CD4-positive, alpha-beta memory T cell (primary cell): ENCODE results near the gene NDFIP2. TPM values are rescaled to one million over a fixed set of nuclear protein-coding genes. Genes with fewer than 3 reads are reported as not detected.

Experiments
- CTCF ChIA-PET: fragments of 350-600 bp; sonication (Branson Sonifier 250); formaldehyde crosslinking; loops from one replicate; lab custom pipeline; 2021; ENCODE audit warnings: inconsistent platforms; ENCODE audit not compliant: partially characterized antibody; lab: Charles Lee
- POLR2A ChIA-PET: fragments of 350-600 bp; sonication (Branson Sonifier 250); formaldehyde crosslinking; loops from one replicate; lab custom pipeline; 2021; ENCODE audit not compliant: partially characterized antibody; lab: Charles Lee
- DNase-seq, 5 donors: peaks; one replicate each; pipeline versions ENCODE4 v3.0.0 to v3.0.0-alpha.2; 2020 to 2022; ENCODE audit warnings: mixed read lengths in 1 of 5
- H3K27ac ChIP-seq: one replicate; pipeline ENCODE4 v1.7.0; 2013; ENCODE audit warnings: low read depth, low read length
- H3K27me3 ChIP-seq: 2 replicates; pipeline ENCODE4 v1.7.0; 2013; ENCODE audit warnings: mild to moderate bottlenecking, low read length, moderate library complexity; ENCODE audit not compliant: insufficient read depth
- H3K36me3 ChIP-seq: 2 replicates; pipeline ENCODE4 v1.7.0; 2013; ENCODE audit warnings: mild to moderate bottlenecking, low read length, moderate library complexity; ENCODE audit not compliant: insufficient read depth
- H3K4me1 ChIP-seq: 2 replicates; pipeline ENCODE4 v1.7.0; 2013; ENCODE audit warnings: mild to moderate bottlenecking, low read length, moderate library complexity; ENCODE audit not compliant: insufficient read depth
- H3K4me3 ChIP-seq, 2 donors: one replicate each; pipeline ENCODE4 v1.7.0; 2013; ENCODE audit warnings: low read length in 2 of 2, mild to moderate bottlenecking in 1 of 2
- H3K9me3 ChIP-seq, 2 donors: one replicate each; pipeline ENCODE4 v1.7.0; 2013; ENCODE audit warnings: low read length in 2 of 2, control low read depth in 1 of 2; ENCODE audit not compliant: control insufficient read depth in 1 of 2
- H3K27ac Mint-ChIP-seq, 7 donors: one replicate each; pipeline ENCODE4 v1.8.0; 2020 to 2021; ENCODE audit warnings: mixed read lengths in 7 of 7, mild to moderate bottlenecking in 6 of 7, inconsistent platforms in 3 of 7, moderate library complexity in 3 of 7
- H3K27me3 Mint-ChIP-seq, 2 donors: one replicate each; pipeline ENCODE4 v1.8.0; 2020 to 2021; ENCODE audit warnings: mixed read lengths in 2 of 2
- H3K36me3 Mint-ChIP-seq, 2 donors: one replicate each; pipeline ENCODE4 v1.8.0; 2020 to 2021; ENCODE audit warnings: mixed read lengths in 2 of 2, inconsistent platforms in 1 of 2, mild to moderate bottlenecking in 1 of 2
- H3K4me1 Mint-ChIP-seq, 4 donors: one replicate each; pipeline ENCODE4 v1.8.0; 2020 to 2021; ENCODE audit warnings: mixed read lengths in 4 of 4, mild to moderate bottlenecking in 1 of 4
- H3K4me3 Mint-ChIP-seq, 8 donors: one replicate each; pipeline ENCODE4 v1.8.0; 2020 to 2021; ENCODE audit warnings: mixed read lengths in 8 of 8, mild to moderate bottlenecking in 7 of 8, moderate library complexity in 6 of 8, inconsistent platforms in 3 of 8
- H3K9me3 Mint-ChIP-seq, 8 donors: one replicate each; pipeline ENCODE4 v1.8.0; 2020 to 2021; ENCODE audit warnings: mixed read lengths in 8 of 8, mild to moderate bottlenecking in 5 of 8, inconsistent platforms in 3 of 8, moderate library complexity in 1 of 8
- intact Hi-C: fragments of 100-400 bp; cut with micrococcal nuclease; formaldehyde crosslinking; loops from one replicate; pipeline ENCODE4 v1.15.1; 2023
- polyA plus RNA-seq, 2 donors: library from polyadenylated mRNA; unstranded; fragments of 300-500 nt; fragmentation: Illumina TruSeq; gene quantifications; one replicate each; pipeline ENCODE4 v1.2.3, GENCODE V29; 2021
- total RNA-seq, 2 experiments: library from RNA; stranded (reverse); gene quantifications; one replicate each; pipeline ENCODE4 v1.2.3, GENCODE V29; 2021

The NDFIP2 gene
- total and polyA plus RNA-seq, 4 experiments from 2014 or later: 2.7 to 5.2 (median 4.1) TPM

DNA sequence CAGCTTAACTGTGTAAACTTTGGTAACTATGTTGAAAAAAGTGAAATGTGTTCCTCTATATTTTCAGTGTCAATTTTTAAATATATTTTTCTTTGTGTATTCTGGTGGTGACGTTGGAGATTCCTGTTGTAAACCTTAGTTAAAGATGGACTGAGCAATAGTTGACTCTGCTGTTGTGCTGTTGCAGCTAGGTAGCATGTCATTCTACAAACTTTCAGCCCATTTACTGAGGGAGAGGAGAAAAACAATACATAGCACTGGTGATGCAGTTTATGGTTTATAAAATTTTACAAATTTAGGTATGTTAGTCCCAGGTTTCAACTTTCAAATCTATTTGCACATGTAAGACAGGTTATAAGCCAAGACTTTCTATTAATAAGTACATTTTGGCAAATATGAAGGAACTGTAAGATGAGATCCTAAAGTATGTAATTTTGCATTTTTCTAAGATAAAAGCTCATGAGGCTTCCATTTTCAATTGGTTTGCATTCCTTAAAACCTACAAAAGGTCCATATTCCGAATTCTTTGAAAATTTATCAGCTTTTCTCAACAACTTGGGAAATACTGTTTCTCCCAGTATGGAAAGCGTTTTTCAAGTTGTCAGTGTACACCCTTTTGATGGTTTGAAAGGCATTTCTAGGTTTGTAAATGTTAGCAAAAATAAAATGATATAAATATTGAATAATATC lies 1.5 kb downstream of the NDFIP2 start:
- intact Hi-C loops: loop anchor here (2.0 to 5.0 kb wide), 2 partner anchors 35 to 58 kb away; no protein-coding TSS in a partner anchor
- ChIA-PET CTCF (interaction anchor here (0.7 to 2.0 kb wide), 4 partner anchors 15 to 58 kb away, joined by 3 to 7 read pairs (median 4); no protein-coding TSS in a partner anchor), POLR2A (interaction anchor here (0.7 kb wide), 1 partner anchor 11 kb away, joined by 3 read pairs; no protein-coding TSS in a partner anchor)
- Histone ChIP-seq H3K27ac (no peak overlapping the region), H3K9me3 (no peaks in the 10 kb centered on the region), H3K4me3 (no peak overlapping the region), H3K4me1 (peaks cover 22% of the 10 kb centered on the region), H3K36me3 (no peaks in the 10 kb centered on the region), H3K27me3 (no peaks in the 10 kb centered on the region)
- Mint-ChIP-seq H3K4me1 (peaks cover 25 to 42% (median 39%) of the 10 kb centered on the region in 4 donors), H3K4me3 (peak overlapping the region; percentile 88 to 96 (median 94)), H3K36me3 (peaks cover 0 to 3% of the 10 kb centered on the region in 2 donors), H3K27me3 (no peaks in the 10 kb centered on the region), H3K27ac (peak overlapping the region in 6 of 7 donors; percentile 6 to 93 (median 58)), H3K9me3 (peaks cover 0 to 1% (median 0%) of the 10 kb centered on the region in 8 donors)
- DNase-seq: no peak

DNA sequence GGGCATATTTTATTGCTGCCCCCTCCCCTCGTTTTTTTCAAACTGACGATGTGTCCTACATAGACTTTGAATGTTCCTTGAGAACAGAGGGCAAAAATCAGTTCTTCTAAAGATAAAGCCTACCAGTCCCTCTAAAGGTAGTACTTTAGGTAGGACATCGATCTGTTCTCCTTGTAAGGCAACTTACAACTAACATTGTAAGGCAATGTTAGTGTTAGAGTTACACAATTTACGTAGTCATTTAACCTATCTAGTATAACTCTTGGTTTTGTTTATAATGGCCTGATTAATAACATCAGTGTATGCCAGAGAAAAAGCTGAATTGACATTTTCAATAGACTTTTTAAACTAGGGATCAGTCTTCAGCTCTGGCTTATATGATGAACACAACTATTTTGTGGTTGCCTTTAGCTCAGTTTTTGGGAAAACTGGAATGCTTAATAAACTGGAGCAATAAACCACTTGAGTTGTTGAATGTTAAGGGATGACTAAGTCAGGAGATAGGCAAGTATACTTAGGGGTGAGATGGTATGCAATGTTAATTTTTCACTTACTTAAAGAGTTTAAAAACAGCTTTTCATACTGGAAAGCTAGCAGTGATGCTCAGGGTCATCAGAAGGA lies 2.2 kb downstream of the NDFIP2 start:
- peaks cover 0 to 3% of the 10 kb centered on the region in 2 donors for H3K36me3 Mint-ChIP-seq
- intact Hi-C loops: loop anchor here (2.0 to 5.0 kb wide), 2 partner anchors 34 to 58 kb away; no protein-coding TSS in a partner anchor
- no peak overlapping the region for H3K27ac Mint-ChIP-seq
- ChIA-PET POLR2A (interaction anchor here (0.6 kb wide), 1 partner anchor 13 kb away, joined by 3 read pairs; no protein-coding TSS in a partner anchor), CTCF (interaction anchor here (1.5 to 2.0 kb wide), 3 partner anchors 24 to 92 kb away, joined by 4 to 5 read pairs (median 4); no protein-coding TSS in a partner anchor)
- Histone ChIP-seq H3K9me3 (no peaks in the 10 kb centered on the region), H3K4me1 (peaks cover 22% of the 10 kb centered on the region), H3K4me3 (no peak overlapping the region), H3K36me3 (no peaks in the 10 kb centered on the region), H3K27ac (no peak overlapping the region), H3K27me3 (no peaks in the 10 kb centered on the region)
- H3K4me3 Mint-ChIP-seq: peak overlapping the region in 4 of 8 donors; percentile 34 to 42 (median 38)
- peaks cover 0 to 1% (median 0%) of the 10 kb centered on the region in 8 donors for H3K9me3 Mint-ChIP-seq
- DNase-seq: no peak
- no peaks in the 10 kb centered on the region for H3K27me3 Mint-ChIP-seq
- H3K4me1 Mint-ChIP-seq: peaks cover 25 to 44% (median 41%) of the 10 kb centered on the region in 4 donors

DNA sequence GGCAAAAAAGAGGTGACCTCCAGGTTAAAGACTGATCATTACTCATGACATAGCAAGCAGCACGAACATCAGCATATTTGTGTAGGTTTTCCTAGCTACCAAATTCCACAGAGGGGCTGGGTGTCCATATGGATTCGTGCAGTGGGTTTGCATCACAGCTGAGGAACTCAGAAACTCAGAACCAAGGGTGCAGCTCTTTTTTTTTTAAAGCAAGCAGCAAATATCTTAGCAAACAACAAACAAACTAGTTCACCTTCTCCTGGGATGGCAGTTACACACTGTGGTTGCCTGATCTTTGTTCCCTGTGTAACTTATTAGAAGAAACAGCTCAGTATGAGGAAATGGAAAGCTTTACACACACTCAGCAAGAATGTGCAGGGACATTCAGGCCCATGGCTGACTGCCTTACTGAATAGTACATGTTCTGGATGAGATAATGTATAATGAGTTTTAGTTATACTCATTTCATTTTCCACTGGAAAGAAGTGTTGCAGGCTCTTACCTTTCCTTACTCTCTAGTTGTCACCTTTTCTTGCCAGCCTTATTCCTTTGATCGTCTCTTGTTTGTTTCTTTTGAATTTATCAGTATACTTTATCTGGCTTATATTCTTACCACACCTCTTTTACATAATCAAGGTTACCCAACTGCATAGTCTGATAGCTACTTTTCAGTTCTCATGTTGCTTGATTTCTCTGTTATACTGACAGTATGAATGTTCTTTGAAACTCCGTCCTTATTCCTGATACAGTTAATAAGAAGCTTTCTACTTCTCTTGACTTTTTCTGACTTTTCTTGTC lies 4.3 kb downstream of the NDFIP2 start:
- H3K9me3 Mint-ChIP-seq: peaks cover 0 to 3% (median 0%) of the 10 kb centered on the region in 8 donors
- peaks cover 3 to 5% of the 10 kb centered on the region in 2 donors for H3K36me3 Mint-ChIP-seq
- intact Hi-C loops: no loop called here
- no peak overlapping the region for H3K4me3 ChIP-seq
- no peaks in the 10 kb centered on the region for H3K27me3 Mint-ChIP-seq
- no peaks in the 10 kb centered on the region for H3K27me3 ChIP-seq
- H3K27ac Mint-ChIP-seq: no peak overlapping the region
- H3K4me1 ChIP-seq: peaks cover 22% of the 10 kb centered on the region
- peaks cover 29 to 42% (median 35%) of the 10 kb centered on the region in 4 donors for H3K4me1 Mint-ChIP-seq
- no peak overlapping the region for H3K27ac ChIP-seq
- CTCF ChIA-PET: interaction anchor here (1.2 kb wide), 2 partner anchors 32 to 61 kb away, joined by 3 to 6 read pairs; no protein-coding TSS in a partner anchor
- no peak for DNase-seq
- no peaks in the 10 kb centered on the region for H3K36me3 ChIP-seq
- no peaks in the 10 kb centered on the region for H3K9me3 ChIP-seq
- H3K4me3 Mint-ChIP-seq: peak overlapping the region in 1 of 8 donors; percentile 20
- POLR2A ChIA-PET: no interaction called here

GRCh38 chr13:79486433-79487188 lies 5.7 kb downstream of the NDFIP2 start:
- no peaks in the 10 kb centered on the region for H3K27me3 ChIP-seq
- H3K4me1 ChIP-seq: peaks cover 20% of the 10 kb centered on the region
- peaks cover 28 to 41% (median 37%) of the 10 kb centered on the region in 4 donors for H3K4me1 Mint-ChIP-seq
- ChIA-PET POLR2A (no interaction called here), CTCF (no interaction called here)
- no peaks in the 10 kb centered on the region for H3K9me3 ChIP-seq
- H3K4me3 ChIP-seq: no peak overlapping the region
- no peak overlapping the region for H3K4me3 Mint-ChIP-seq
- intact Hi-C loops: no loop called here
- no peak overlapping the region for H3K27ac Mint-ChIP-seq
- no peak for DNase-seq
- no peak overlapping the region for H3K27ac ChIP-seq
- H3K9me3 Mint-ChIP-seq: peaks cover 0 to 3% (median 0%) of the 10 kb centered on the region in 8 donors
- H3K36me3 Mint-ChIP-seq: peaks cover 2 to 5% of the 10 kb centered on the region in 2 donors
- no peaks in the 10 kb centered on the region for H3K36me3 ChIP-seq
- no peaks in the 10 kb centered on the region for H3K27me3 Mint-ChIP-seq

DNA sequence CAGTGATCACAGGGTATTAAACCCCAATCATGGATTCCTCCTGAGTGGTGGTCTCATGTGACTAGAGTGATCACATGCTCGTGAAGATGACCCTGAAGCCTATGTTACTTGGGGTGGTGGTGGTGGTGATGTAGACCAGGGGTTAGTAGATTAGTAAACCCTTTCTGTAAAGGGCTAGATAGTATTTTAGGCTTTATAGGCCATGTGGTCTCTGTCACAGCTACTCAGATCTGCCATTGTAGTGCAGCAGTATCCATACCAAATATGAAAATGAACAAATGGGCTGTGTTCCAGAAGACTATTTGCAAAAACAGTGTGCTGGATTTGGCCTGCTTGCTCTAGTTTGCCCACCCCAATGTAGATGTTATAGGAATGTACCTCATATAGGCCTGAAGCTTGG lies 9.4 kb downstream of the NDFIP2 start:
- peaks cover 16% of the 10 kb centered on the region for H3K4me1 ChIP-seq
- H3K27ac ChIP-seq: no peak overlapping the region
- Mint-ChIP-seq H3K27ac (no peak overlapping the region), H3K4me1 (peaks cover 32 to 44% (median 44%) of the 10 kb centered on the region in 4 donors), H3K27me3 (no peaks in the 10 kb centered on the region), H3K9me3 (peaks cover 0 to 3% (median 0%) of the 10 kb centered on the region in 8 donors), H3K4me3 (no peak overlapping the region), H3K36me3 (peaks cover 1 to 5% of the 10 kb centered on the region in 2 donors)
- CTCF ChIA-PET: interaction anchor here (1.4 kb wide), 1 partner anchor 9 kb away, joined by 3 read pairs; the partner anchor contains the start of gene NDFIP2
- intact Hi-C loops: no loop called here
- H3K9me3 ChIP-seq: no peaks in the 10 kb centered on the region
- no peak for DNase-seq
- no peaks in the 10 kb centered on the region for H3K36me3 ChIP-seq
- POLR2A ChIA-PET: no interaction called here
- H3K4me3 ChIP-seq: no peak overlapping the region
- H3K27me3 ChIP-seq: no peaks in the 10 kb centered on the region

- Mint-ChIP-seq H3K36me3 (peaks cover 1 to 5% of the 10 kb centered on the region in 2 donors), H3K27me3 (no peaks in the 10 kb centered on the region), H3K27ac (no peak overlapping the region), H3K9me3 (peaks cover 0 to 3% (median 0%) of the 10 kb centered on the region in 8 donors), H3K4me3 (no peak overlapping the region), H3K4me1 (peaks cover 30 to 42% (median 40%) of the 10 kb centered on the region in 4 donors)
- intact Hi-C loops: no loop called here
- Histone ChIP-seq H3K4me1 (peaks cover 16% of the 10 kb centered on the region), H3K36me3 (no peaks in the 10 kb centered on the region), H3K4me3 (no peak overlapping the region), H3K27me3 (no peaks in the 10 kb centered on the region), H3K9me3 (no peaks in the 10 kb centered on the region), H3K27ac (no peak overlapping the region)
- ChIA-PET POLR2A (no interaction called here), CTCF (interaction anchor here (1.4 kb wide), 1 partner anchor 10 kb away, joined by 3 read pairs; the partner anchor contains the start of gene NDFIP2)
- DNase-seq: no peak
These were observed 9.9 kb downstream of the NDFIP2 start for GRCh38 chr13:79490824-79491223.
